Fibroblast of the aortic adventitia (primary cell): ENCODE measurements around the gene LSP1. TPM values are rescaled to one million over a fixed set of nuclear protein-coding genes. Genes with fewer than 3 reads are reported as not detected.

Experiments used
- DNase-seq: peaks from one replicate; pipeline ENCODE4 v3.0.0-alpha.2; 2010; ENCODE audit warnings: low read depth
- H3K4me3 ChIP-seq: 2 replicates; pipeline ENCODE4 v1.5.1; 2011; ENCODE audit warnings: low read depth, mild to moderate bottlenecking, control low read depth, low read length, moderate library complexity
- CTCF ChIP-seq: IDR thresholded peaks from 2 replicates; pipeline ENCODE4 v1.5.1; 2011; ENCODE audit warnings: mild to moderate bottlenecking, low read length, control low read depth, inconsistent platforms; ENCODE audit not compliant: insufficient read depth
- total RNA-seq: library from RNA; depleted of rRNA; stranded (reverse); fragments of >200 nt; gene quantifications from 2 replicates; pipeline ENCODE4 v1.2.3, GENCODE V29; 2012; ENCODE audit warnings: low replicate concordance

LSP1 gene
- total RNA-seq, 1 donor: 40.2 TPM

- TF ChIP-seq CTCF: no peak
- DNase-seq: no peak
- no peak overlapping the region for H3K4me3 ChIP-seq
Measured at GRCh38 chr11:1935156-1936071, 82.5 kb downstream of the LSP1 start.

DNA sequence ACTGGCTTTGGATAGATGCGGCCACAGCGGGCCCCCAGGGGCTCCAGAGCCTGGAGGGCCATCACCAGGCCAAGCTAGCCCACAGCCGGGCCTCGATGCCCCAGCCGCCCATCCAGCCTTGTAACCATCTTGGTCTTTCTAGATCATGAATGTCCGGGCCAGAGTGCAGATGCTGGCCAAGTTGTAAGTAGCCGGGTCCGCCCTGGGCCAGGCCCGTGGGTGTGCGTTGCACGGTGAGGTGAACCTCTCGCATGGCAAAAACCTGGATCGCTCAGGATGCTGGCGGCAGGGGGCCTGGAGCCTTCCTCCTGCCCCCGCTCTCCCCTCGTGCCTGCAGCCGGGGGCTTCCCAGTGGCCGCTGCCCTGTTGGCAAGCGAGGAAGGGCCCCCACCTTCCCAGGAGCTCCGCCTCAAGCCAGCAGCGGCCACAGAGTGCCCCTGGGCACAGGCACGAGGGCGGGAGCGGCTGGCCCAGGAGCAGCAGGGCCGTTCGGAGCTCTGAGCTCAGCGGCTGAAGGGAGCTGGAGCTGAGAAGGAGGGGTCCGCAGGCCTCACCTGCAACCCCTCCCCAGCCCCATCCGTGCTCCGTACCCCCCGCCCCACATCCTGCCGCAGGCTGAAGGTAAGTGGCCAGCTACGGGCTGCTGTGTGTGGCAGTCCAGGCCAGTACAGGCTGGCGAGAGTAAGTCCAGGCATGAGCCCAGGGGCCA lies 83.3 kb downstream of the LSP1 start:
- DNase-seq: no peak
- TF ChIP-seq CTCF: no peak

GRCh38 chr11:1936781-1937615 lies 84.1 kb downstream of the LSP1 start:
- no peak for TF ChIP-seq CTCF
- no peak overlapping the region for H3K4me3 ChIP-seq
- no peak for DNase-seq

More for the DNA sequence above, 83.3 kb downstream of the LSP1 start:
- no peak overlapping the region for H3K4me3 ChIP-seq

GRCh38 chr11:1937616-1938342 lies 84.9 kb downstream of the LSP1 start:
- TF ChIP-seq CTCF: no peak
- DNase-seq: no peak
- H3K4me3 ChIP-seq: no peak overlapping the region

DNA sequence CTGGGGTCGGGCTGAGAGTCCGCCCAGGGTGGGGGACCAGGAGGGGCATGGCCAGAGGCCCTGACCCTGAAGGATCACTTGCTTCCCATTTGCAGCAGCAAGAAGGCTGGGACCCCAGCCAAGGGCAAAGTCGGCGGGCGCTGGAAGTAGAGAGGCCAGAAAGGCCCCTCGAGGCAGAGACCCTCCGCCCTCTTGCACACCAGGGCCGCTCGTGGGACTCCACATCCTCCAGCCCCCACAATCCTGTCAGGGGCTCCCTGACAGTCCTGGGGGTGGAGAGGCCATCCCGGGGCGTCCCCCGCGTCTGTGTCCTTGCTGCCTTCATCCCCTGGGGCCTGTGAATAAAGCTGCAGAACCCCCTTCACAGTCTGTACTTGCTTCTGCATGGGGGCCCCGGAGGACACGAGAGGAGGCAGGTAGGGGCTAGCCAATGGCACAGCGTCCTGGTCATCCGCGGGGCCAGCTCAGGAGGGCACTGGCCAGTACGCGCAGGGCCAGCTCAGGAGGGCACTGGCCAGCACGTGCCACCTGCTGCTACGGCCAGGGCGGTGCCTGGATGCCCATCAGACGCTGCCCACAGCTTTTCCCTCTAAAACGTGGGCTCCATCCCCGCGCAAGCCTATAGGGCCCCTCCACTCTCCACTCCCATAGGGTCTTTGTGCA lies 85.6 kb downstream of the LSP1 start:
- TF ChIP-seq CTCF: no peak
- no peak overlapping the region for H3K4me3 ChIP-seq
- DNase-seq: no peak
